H9 (cell line): Measurements from ENCODE around the gene CKS1B. TPM values are rescaled to one million over a fixed set of nuclear protein-coding genes. Genes with fewer than 3 reads are reported as not detected.

Source experiments
- DNase-seq: peaks from one replicate; pipeline ENCODE4 v3.0.0-alpha.2; 2017
- H2AFZ ChIP-seq: one replicate; pipeline ENCODE4 v1.6.1; 2013; ENCODE audit warnings: mild to moderate bottlenecking, low read length, control low read depth, moderate library complexity
- H2AK5ac ChIP-seq: 2 replicates; pipeline ENCODE4 v1.6.1; 2013; ENCODE audit warnings: low read length, control low read depth, mixed read lengths; ENCODE audit not compliant: insufficient read length
- H2BK120ac ChIP-seq: one replicate; pipeline ENCODE4 v1.6.1; 2013; ENCODE audit warnings: low read depth, mild to moderate bottlenecking, low read length, control low read depth, inconsistent platforms; ENCODE audit not compliant: poor library complexity, severe bottlenecking
- H2BK12ac ChIP-seq: 2 replicates; pipeline ENCODE4 v1.6.1; 2013; ENCODE audit warnings: low read length, control low read depth, mixed read lengths, low read depth; ENCODE audit not compliant: insufficient read length
- H2BK15ac ChIP-seq: 2 replicates; pipeline ENCODE4 v1.6.1; 2013; ENCODE audit warnings: low read depth, low read length, control low read depth
- H2BK20ac ChIP-seq: one replicate; pipeline ENCODE4 v1.6.1; 2013; ENCODE audit warnings: low read depth, mild to moderate bottlenecking, low read length, control low read depth, inconsistent platforms; ENCODE audit not compliant: poor library complexity, severe bottlenecking
- H2BK5ac ChIP-seq: 2 replicates; pipeline ENCODE4 v1.6.1; 2013; ENCODE audit warnings: low read length, control low read depth, mixed read lengths; ENCODE audit not compliant: insufficient read length
- H3K14ac ChIP-seq: 2 replicates; pipeline ENCODE4 v1.6.1; 2013; ENCODE audit warnings: low read length, control low read depth; ENCODE audit not compliant: insufficient read depth
- H3K18ac ChIP-seq: 2 replicates; pipeline ENCODE4 v1.6.1; 2013; ENCODE audit warnings: low read depth, mild to moderate bottlenecking, mixed read lengths, low read length, control low read depth; ENCODE audit not compliant: insufficient read length
- H3K23ac ChIP-seq: 2 replicates; pipeline ENCODE4 v1.6.1; 2013; ENCODE audit warnings: low read length, control low read depth, mixed read lengths, low read depth; ENCODE audit not compliant: insufficient read length
- H3K23me2 ChIP-seq: 2 replicates; pipeline ENCODE4 v1.6.1; 2013; ENCODE audit warnings: low read depth, mild to moderate bottlenecking, mixed read lengths, low read length, control low read depth; ENCODE audit not compliant: insufficient read length, poor library complexity, severe bottlenecking
- H3K27ac ChIP-seq: 2 replicates; pipeline ENCODE4 v1.5.1; 2013; ENCODE audit warnings: low read length, control low read depth, mixed read lengths, low read depth; ENCODE audit not compliant: insufficient read length
- H3K27me3 ChIP-seq: 2 replicates; pipeline ENCODE4 v1.6.1; 2013; ENCODE audit warnings: low read length, control low read depth, inconsistent platforms; ENCODE audit not compliant: insufficient read depth
- H3K4ac ChIP-seq: 2 replicates; pipeline ENCODE4 v1.6.1; 2013; ENCODE audit warnings: low read depth, mild to moderate bottlenecking, control low read depth, inconsistent platforms, low read length, moderate library complexity
- H3K4me1 ChIP-seq: 2 replicates; pipeline ENCODE4 v1.6.1; 2013; ENCODE audit warnings: low read length, control low read depth, inconsistent platforms; ENCODE audit not compliant: insufficient read depth
- H3K4me2 ChIP-seq: 2 replicates; pipeline ENCODE4 v1.6.1; 2013; ENCODE audit warnings: low read length, control low read depth, mixed read lengths; ENCODE audit not compliant: insufficient read length, insufficient read depth
- H3K56ac ChIP-seq: 2 replicates; pipeline ENCODE4 v1.6.1; 2013; ENCODE audit warnings: low read depth, mild to moderate bottlenecking, mixed read lengths, low read length, control low read depth; ENCODE audit not compliant: insufficient read length
- H3K79me1 ChIP-seq: 2 replicates; pipeline ENCODE4 v1.6.1; 2013; ENCODE audit warnings: low read depth, mild to moderate bottlenecking, moderate library complexity, low read length, control low read depth, inconsistent platforms; ENCODE audit not compliant: insufficient read depth, poor library complexity, severe bottlenecking
- H3K79me2 ChIP-seq: 2 replicates; pipeline ENCODE4 v1.6.1; 2013; ENCODE audit warnings: low read length, control low read depth, inconsistent platforms; ENCODE audit not compliant: insufficient read depth
- H3K9ac ChIP-seq: 2 replicates; pipeline ENCODE4 v1.6.1; 2013; ENCODE audit warnings: low read length, control low read depth, mixed read lengths; ENCODE audit not compliant: insufficient read length; ENCODE audit errors: extremely low read depth
- H3K9me3 ChIP-seq: one replicate; pipeline ENCODE4 v1.6.1; 2013; ENCODE audit warnings: low read depth, low read length, inconsistent platforms; ENCODE audit not compliant: control insufficient read depth
- H3T11ph ChIP-seq: one replicate; pipeline ENCODE4 v1.6.1; 2013; ENCODE audit warnings: mild to moderate bottlenecking, low read length, control low read depth, inconsistent platforms
- H4K20me1 ChIP-seq: one replicate; pipeline ENCODE4 v1.6.1; 2013; ENCODE audit not compliant: control insufficient read depth, insufficient read length, insufficient read depth
- H4K5ac ChIP-seq: 2 replicates; pipeline ENCODE4 v1.6.1; 2013; ENCODE audit warnings: low read depth, mild to moderate bottlenecking, mixed read lengths, low read length, control low read depth; ENCODE audit not compliant: insufficient read length
- H4K8ac ChIP-seq: replicated peaks from 2 replicates; pipeline ENCODE4 v1.6.1; 2013; ENCODE audit warnings: low read length, control low read depth, mixed read lengths, low read depth; ENCODE audit not compliant: insufficient read length
- H4K91ac ChIP-seq: 2 replicates; pipeline ENCODE4 v1.6.1; 2013; ENCODE audit warnings: low read depth, mild to moderate bottlenecking, moderate library complexity, mixed read lengths, low read length, control low read depth; ENCODE audit not compliant: insufficient read length
- H3K27ac Mint-ChIP-seq, 3 experiments: 2 replicates in 2 of 3; 3 replicates in 1 of 3; pipeline ENCODE4 v1.8.0; 2020 to 2021; ENCODE audit warnings: mixed read lengths in 3 of 3, mild to moderate bottlenecking in 1 of 3, moderate library complexity in 1 of 3
- H3K27me3 Mint-ChIP-seq: 2 replicates; pipeline ENCODE4 v1.8.0; 2021; ENCODE audit warnings: low read depth, mild to moderate bottlenecking, moderate library complexity, mixed read lengths
- H3K36me3 Mint-ChIP-seq, 3 experiments: 2 replicates in 2 of 3; 3 replicates in 1 of 3; pipeline ENCODE4 v1.8.0; 2020 to 2021; ENCODE audit warnings: low read depth in 3 of 3, mixed read lengths in 3 of 3; ENCODE audit not compliant: insufficient read depth in 1 of 3
- H3K4me1 Mint-ChIP-seq, 2 experiments: 2 replicates each; pipeline ENCODE4 v1.8.0; 2020; ENCODE audit warnings: mixed read lengths in 2 of 2
- H3K4me3 Mint-ChIP-seq, 2 experiments: 2 replicates in 1 of 2; 3 replicates in 1 of 2; pipeline ENCODE4 v1.8.0; 2020 to 2021; ENCODE audit warnings: mild to moderate bottlenecking in 2 of 2, mixed read lengths in 2 of 2, moderate library complexity in 1 of 2
- H3K9me3 Mint-ChIP-seq, 2 experiments: 2 replicates in 1 of 2; 3 replicates in 1 of 2; pipeline ENCODE4 v1.8.0; 2020; ENCODE audit warnings: mild to moderate bottlenecking in 2 of 2, mixed read lengths in 2 of 2, moderate library complexity in 1 of 2
- WGBS: extraction: QIAGEN DNeasy Blood & Tissue Kit; methylation state at CpG from one replicate; pipeline ENCODE4 v1.1.7; 2013; ENCODE audit warnings: missing lambda C conversion rate, low lambda C conversion rate, mixed read lengths; ENCODE audit not compliant: insufficient read length; ENCODE audit errors: extremely low coverage; 5-methylcytosine and 5-hydroxymethylcytosine counted together
- total RNA-seq: library from RNA; stranded (reverse); gene quantifications from 2 replicates; pipeline ENCODE4 v1.2.1, GENCODE V29; 2021
- TF ChIP-seq, protein P1 (sequence below): fragments of 200-600 bp; sonication (generic); conservative IDR thresholded peaks from 3 replicates; pipeline ENCODE4 v1.8.0; 2021; ENCODE audit warnings: antibody characterized with exemption, mild to moderate bottlenecking

The CKS1B gene
- total RNA-seq, 1 experiment from 2014 or later = 279 TPM

DNA sequence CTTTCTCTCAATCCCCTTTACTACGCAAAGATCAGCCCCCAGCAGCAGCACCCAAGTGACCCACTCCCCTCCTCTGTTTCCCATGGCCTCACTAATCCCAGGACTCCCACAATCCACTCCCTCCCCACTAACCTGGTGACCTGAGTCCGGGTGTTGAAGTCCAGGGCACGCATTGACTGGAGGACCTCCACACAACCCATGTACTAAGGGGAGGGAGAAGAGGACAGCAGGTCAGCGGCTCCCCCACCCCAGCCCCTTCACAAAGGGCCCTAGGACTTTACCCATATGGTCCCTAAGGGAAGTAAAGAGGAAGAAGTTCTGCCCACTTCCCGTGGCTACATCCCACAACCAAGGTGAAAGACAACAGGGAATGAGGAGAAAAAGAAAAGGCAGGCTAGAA is 5.2 kb upstream of the CKS1B start:
- H2BK15ac ChIP-seq = no peak overlapping the region
- no peak overlapping the region for H4K91ac ChIP-seq
- H3K27me3 Mint-ChIP-seq = no peaks in the 10 kb centered on the region
- H3K4me1 ChIP-seq = peaks cover 4% of the 10 kb centered on the region; the same call in 1 of the 2 replicates
- no peak overlapping the region for H2BK120ac ChIP-seq
- H3K27ac Mint-ChIP-seq = peak overlapping the region; percentile 33 to 95 (median 50); a peak in 6 of 7 replicates
- H4K20me1 ChIP-seq = peaks cover 2% of the 10 kb centered on the region
- no peak overlapping the region for H2BK5ac ChIP-seq
- H3K9me3 Mint-ChIP-seq = no peaks in the 10 kb centered on the region
- no peaks in the 10 kb centered on the region for H3K9me3 ChIP-seq
- no peak overlapping the region for H3K18ac ChIP-seq
- H3K79me1 ChIP-seq = peaks cover 7% of the 10 kb centered on the region
- H3K56ac ChIP-seq = no peak overlapping the region
- H2BK12ac ChIP-seq = no peak overlapping the region
- no peak overlapping the region for H2BK20ac ChIP-seq
- H3K9ac ChIP-seq = peak overlapping the region; percentile 59
- TF ChIP-seq, protein P1, sequence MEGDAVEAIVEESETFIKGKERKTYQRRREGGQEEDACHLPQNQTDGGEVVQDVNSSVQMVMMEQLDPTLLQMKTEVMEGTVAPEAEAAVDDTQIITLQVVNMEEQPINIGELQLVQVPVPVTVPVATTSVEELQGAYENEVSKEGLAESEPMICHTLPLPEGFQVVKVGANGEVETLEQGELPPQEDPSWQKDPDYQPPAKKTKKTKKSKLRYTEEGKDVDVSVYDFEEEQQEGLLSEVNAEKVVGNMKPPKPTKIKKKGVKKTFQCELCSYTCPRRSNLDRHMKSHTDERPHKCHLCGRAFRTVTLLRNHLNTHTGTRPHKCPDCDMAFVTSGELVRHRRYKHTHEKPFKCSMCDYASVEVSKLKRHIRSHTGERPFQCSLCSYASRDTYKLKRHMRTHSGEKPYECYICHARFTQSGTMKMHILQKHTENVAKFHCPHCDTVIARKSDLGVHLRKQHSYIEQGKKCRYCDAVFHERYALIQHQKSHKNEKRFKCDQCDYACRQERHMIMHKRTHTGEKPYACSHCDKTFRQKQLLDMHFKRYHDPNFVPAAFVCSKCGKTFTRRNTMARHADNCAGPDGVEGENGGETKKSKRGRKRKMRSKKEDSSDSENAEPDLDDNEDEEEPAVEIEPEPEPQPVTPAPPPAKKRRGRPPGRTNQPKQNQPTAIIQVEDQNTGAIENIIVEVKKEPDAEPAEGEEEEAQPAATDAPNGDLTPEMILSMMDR = no peak
- WGBS = no CpG with 5 or more reads among the region's 5 CpGs
- H2AK5ac ChIP-seq = no peak overlapping the region
- peak overlapping the region; percentile 77 for H3K4me2 ChIP-seq
- peak overlapping the region in 1 of 2 experiments; percentile 96; a peak in 4 of 5 replicates for H3K4me3 Mint-ChIP-seq
- peaks cover 10% of the 10 kb centered on the region; the same call in 1 of the 2 replicates for H3K79me2 ChIP-seq
- no peak overlapping the region for H2AFZ ChIP-seq
- H3K14ac ChIP-seq = no peak overlapping the region; the same call in 1 of the 2 replicates
- peaks cover 33 to 50% (median 42%) of the 10 kb centered on the region in 3 experiments for H3K36me3 Mint-ChIP-seq
- H3K4ac ChIP-seq = no peak overlapping the region
- no peak overlapping the region for H4K5ac ChIP-seq
- H3T11ph ChIP-seq = no peak overlapping the region
- peaks cover 40 to 43% of the 10 kb centered on the region in 2 experiments for H3K4me1 Mint-ChIP-seq
- no peak overlapping the region for H3K23ac ChIP-seq
- no peaks in the 10 kb centered on the region for H3K27me3 ChIP-seq
- no peak for DNase-seq
- no peak overlapping the region for H4K8ac ChIP-seq
- H3K23me2 ChIP-seq = peaks cover 30% of the 10 kb centered on the region
- H3K27ac ChIP-seq = no peak overlapping the region
